ENCODE measurements around the gene COL4A2.

Gene COL4A2

GRCh38 chr13:110521946-110522345 lies 214.9 kb downstream of the COL4A2 start:
- no peak for DNase-seq (ENCODE audit: low read depth)
- H3K4me3 ChIP-seq (ENCODE audit: low read length) = no peak overlapping the region

DNA sequence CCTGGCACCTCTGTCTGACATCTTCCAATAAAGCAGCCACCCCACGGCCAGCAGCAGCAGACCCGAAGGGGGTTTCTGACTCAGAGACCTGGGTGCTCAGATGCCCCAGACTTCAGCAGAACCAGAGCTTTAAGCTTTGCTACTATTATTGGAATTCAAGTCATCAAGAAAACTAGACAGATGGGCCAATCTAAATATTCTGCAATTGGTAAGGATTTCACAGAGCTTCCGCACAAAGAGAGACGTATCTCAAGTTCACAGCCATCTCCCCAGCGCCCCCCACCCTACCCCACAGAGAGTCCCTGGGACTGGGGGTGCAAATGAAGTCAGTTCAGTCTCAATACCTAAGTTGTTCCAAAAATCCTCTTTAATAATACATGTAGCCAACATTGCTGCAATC lies 215.6 kb downstream of the COL4A2 start:
- no peak overlapping the region for H3K4me3 ChIP-seq (ENCODE audit: low read length)
- TF ChIP-seq, protein P1, sequence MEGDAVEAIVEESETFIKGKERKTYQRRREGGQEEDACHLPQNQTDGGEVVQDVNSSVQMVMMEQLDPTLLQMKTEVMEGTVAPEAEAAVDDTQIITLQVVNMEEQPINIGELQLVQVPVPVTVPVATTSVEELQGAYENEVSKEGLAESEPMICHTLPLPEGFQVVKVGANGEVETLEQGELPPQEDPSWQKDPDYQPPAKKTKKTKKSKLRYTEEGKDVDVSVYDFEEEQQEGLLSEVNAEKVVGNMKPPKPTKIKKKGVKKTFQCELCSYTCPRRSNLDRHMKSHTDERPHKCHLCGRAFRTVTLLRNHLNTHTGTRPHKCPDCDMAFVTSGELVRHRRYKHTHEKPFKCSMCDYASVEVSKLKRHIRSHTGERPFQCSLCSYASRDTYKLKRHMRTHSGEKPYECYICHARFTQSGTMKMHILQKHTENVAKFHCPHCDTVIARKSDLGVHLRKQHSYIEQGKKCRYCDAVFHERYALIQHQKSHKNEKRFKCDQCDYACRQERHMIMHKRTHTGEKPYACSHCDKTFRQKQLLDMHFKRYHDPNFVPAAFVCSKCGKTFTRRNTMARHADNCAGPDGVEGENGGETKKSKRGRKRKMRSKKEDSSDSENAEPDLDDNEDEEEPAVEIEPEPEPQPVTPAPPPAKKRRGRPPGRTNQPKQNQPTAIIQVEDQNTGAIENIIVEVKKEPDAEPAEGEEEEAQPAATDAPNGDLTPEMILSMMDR (conservative IDR thresholded peaks at IDR 0.05; ENCODE audit: low read length) = no peak
- DNase-seq (ENCODE audit: low read depth) = no peak

More at GRCh38 chr13:110521946-110522345, 214.9 kb downstream of the COL4A2 start:
- TF ChIP-seq, protein P1 (conservative IDR thresholded peaks at IDR 0.05; ENCODE audit: low read length) = no peak

DNA sequence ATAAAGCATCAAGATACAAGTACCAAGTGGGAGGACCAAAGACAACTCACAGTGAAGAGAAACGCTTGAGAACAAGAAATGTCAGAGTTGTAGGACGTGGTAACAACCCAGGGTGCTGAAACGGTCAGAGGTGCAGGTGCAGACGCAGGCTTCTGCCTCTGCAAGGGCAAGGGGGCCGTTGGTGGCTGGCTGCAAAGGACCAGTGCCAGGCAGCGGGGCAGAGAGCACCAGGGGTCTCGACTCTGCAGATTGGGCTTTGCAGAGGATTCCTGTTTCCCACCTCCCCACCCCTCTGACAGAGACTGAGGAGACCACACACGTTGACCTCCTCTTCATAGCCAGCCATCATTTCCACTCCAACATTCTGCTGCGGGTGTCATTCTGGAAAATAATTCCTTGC lies 216.1 kb downstream of the COL4A2 start:
- no peak overlapping the region for H3K4me3 ChIP-seq (ENCODE audit: low read length)
- DNase-seq (ENCODE audit: low read depth) = no peak
- TF ChIP-seq, protein P1 (conservative IDR thresholded peaks at IDR 0.05; ENCODE audit: low read length) = no peak

GRCh38 chr13:110523838-110524540 lies 216.9 kb downstream of the COL4A2 start:
- DNase-seq (ENCODE audit: low read depth) = no peak
- TF ChIP-seq, protein P1 (conservative IDR thresholded peaks at IDR 0.05; ENCODE audit: low read length) = no peak
- H3K4me3 ChIP-seq (ENCODE audit: low read length) = no peak overlapping the region

GRCh38 chr13:110524541-110525257 lies 217.6 kb downstream of the COL4A2 start:
- DNase-seq (ENCODE audit: low read depth) = no peak
- H3K4me3 ChIP-seq (ENCODE audit: low read length) = no peak overlapping the region
- TF ChIP-seq, protein P1 (conservative IDR thresholded peaks at IDR 0.05; ENCODE audit: low read length) = no peak

- no peak for DNase-seq (ENCODE audit: low read depth)
- TF ChIP-seq, protein P1 (conservative IDR thresholded peaks at IDR 0.05; ENCODE audit: low read length) = no peak
- no peak overlapping the region for H3K4me3 ChIP-seq (ENCODE audit: low read length)
These were observed 218.5 kb downstream of the COL4A2 start for GRCh38 chr13:110525328-110526319.

Measured in AG10803 (cell line).